ENCODE measurements around the gene JMJD7. TPM values are rescaled to one million over a fixed set of nuclear protein-coding genes. Genes with fewer than 3 reads are reported as not detected.
A peak's percentile ranks its signal among the peaks of the same experiment; 100 is the strongest.

The JMJD7 gene
- total and polyA plus RNA-seq, 4 donors, result 2.8 to 25.0 (median 21.8) TPM

DNA sequence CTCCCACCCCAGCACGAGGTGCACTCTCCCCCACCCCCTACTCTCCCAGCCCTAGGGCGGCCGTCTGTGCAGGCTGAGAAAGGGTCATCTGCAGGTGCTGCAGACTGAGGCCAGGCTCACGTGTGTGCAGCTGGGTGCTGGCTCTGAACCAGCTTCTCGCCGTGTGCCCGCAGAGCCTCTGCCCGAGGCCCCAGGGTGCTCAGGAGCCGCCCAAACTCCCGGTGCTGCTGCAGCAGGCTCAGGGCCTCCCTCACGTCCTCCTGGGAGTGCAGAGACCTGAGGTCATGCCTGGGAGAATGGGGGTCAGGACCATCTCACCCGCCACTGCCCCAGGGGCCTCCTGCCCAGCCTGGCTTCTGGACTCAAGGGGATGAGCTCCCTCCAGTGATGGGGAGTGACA, 48.8 kb downstream of the JMJD7 start:
- H3K9me3 ChIP-seq (ENCODE audit: control insufficient read depth, insufficient read depth, low read length), result no peaks in the 10 kb centered on the region
- peaks cover 10% of the 10 kb centered on the region for H3K4me1 ChIP-seq (ENCODE audit: control insufficient read depth, insufficient read depth, low read length)
- H3K36me3 ChIP-seq (ENCODE audit: control insufficient read depth, insufficient read depth, low read length), result peaks cover 2% of the 10 kb centered on the region
- H3K4me3 ChIP-seq (ENCODE audit: low read depth, low read length), result no peak overlapping the region
- no peak for DNase-seq (ENCODE audit: low read depth in 4 of 6, low spot score in 6 of 6)
- H3K27me3 ChIP-seq (ENCODE audit: control insufficient read depth, insufficient read depth, low read length), result peaks cover 12% of the 10 kb centered on the region
- H3K27ac ChIP-seq (ENCODE audit: low read depth, low read length), result no peak overlapping the region
- WGBS (ENCODE audit: insufficient coverage), result 61% methylated on average over 11 of the region's 12 CpGs

DNA sequence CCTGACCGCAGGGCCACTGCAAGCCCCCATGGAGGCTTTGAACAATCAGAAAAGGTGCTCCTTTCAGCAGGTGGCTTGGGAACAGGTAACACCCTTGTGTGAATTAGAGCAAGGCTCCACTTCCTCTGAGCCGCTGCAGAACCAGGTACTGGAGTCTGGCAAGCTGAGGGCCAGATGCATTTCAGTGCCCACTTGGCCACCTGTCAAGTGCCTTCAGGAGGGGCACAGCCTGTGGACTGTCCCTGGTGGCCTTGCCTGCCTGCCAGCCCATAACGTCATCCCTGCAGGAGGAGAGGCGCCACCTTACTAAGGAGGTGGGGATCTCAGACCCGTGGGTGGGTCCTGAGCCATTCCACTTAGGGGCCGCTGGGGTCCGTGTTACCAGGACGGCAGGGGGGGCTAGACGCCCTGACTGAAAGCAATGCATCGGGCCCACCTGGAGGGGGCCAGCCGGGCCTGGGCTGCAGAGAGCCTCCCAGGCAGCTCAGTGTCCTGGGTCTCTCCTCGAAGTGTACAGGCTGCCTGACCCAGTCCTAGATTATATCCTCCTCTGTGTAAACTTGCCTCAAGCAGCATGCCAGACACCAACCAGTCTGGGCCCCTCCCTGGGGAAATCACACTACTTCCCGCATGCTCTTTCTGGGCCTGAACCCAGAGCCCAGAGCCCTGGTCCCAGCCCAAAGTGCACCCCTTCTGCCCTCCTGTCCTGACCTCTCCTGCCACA, 49.9 kb downstream of the JMJD7 start:
- peaks cover 21% of the 10 kb centered on the region for H3K4me1 ChIP-seq (ENCODE audit: control insufficient read depth, insufficient read depth, low read length)
- no peak overlapping the region for H3K4me3 ChIP-seq (ENCODE audit: low read depth, low read length)
- H3K27me3 ChIP-seq (ENCODE audit: control insufficient read depth, insufficient read depth, low read length), result peaks cover 20% of the 10 kb centered on the region
- no peaks in the 10 kb centered on the region for H3K9me3 ChIP-seq (ENCODE audit: control insufficient read depth, insufficient read depth, low read length)
- WGBS (ENCODE audit: insufficient coverage), result 66% methylated on average over 13 of the region's 13 CpGs
- DNase-seq (ENCODE audit: low read depth in 4 of 6, low spot score in 6 of 6), result no peak
- H3K36me3 ChIP-seq (ENCODE audit: control insufficient read depth, insufficient read depth, low read length), result peaks cover 2% of the 10 kb centered on the region
- H3K27ac ChIP-seq (ENCODE audit: low read depth, low read length), result no peak overlapping the region

DNA sequence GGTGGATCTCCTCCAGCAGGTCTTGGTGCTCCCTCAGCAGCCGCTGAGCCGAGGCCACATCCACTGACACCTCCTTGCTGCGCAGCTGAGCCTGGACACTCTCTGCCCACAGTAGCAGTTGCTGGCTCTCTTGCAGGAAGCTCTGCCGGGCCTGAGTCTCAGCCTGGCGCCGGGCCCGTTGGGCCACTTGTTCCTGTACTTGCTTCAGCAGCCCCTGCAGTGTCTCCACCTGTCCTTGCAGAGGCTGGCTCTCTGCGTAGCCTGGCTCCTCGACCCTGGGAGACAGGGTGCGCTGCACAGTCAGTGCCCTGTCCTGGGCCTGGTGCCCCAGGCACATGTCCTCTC, 50.4 kb downstream of the JMJD7 start:
- no peak for DNase-seq (ENCODE audit: low read depth in 4 of 6, low spot score in 6 of 6)
- H3K4me1 ChIP-seq (ENCODE audit: control insufficient read depth, insufficient read depth, low read length), result peaks cover 26% of the 10 kb centered on the region
- no peaks in the 10 kb centered on the region for H3K9me3 ChIP-seq (ENCODE audit: control insufficient read depth, insufficient read depth, low read length)
- peaks cover 2% of the 10 kb centered on the region for H3K36me3 ChIP-seq (ENCODE audit: control insufficient read depth, insufficient read depth, low read length)
- H3K4me3 ChIP-seq (ENCODE audit: low read depth, low read length), result no peak overlapping the region
- H3K27ac ChIP-seq (ENCODE audit: low read depth, low read length), result no peak overlapping the region
- peaks cover 20% of the 10 kb centered on the region for H3K27me3 ChIP-seq (ENCODE audit: control insufficient read depth, insufficient read depth, low read length)
- WGBS (ENCODE audit: insufficient coverage), result 82% methylated on average over 10 of the region's 10 CpGs

- Histone ChIP-seq H3K9me3 (ENCODE audit: control insufficient read depth, insufficient read depth, low read length) (no peaks in the 10 kb centered on the region), H3K4me3 (ENCODE audit: low read depth, low read length) (no peak overlapping the region), H3K27ac (ENCODE audit: low read depth, low read length) (no peak overlapping the region), H3K36me3 (ENCODE audit: control insufficient read depth, insufficient read depth, low read length) (peaks cover 2% of the 10 kb centered on the region), H3K27me3 (ENCODE audit: control insufficient read depth, insufficient read depth, low read length) (peaks cover 20% of the 10 kb centered on the region), H3K4me1 (ENCODE audit: control insufficient read depth, insufficient read depth, low read length) (peaks cover 26% of the 10 kb centered on the region)
- WGBS (ENCODE audit: insufficient coverage), result 83% methylated on average over 10 of the region's 10 CpGs
- no peak for DNase-seq (ENCODE audit: low read depth in 4 of 6, low spot score in 6 of 6)
These were observed 51.5 kb downstream of the JMJD7 start for GRCh38 chr15:41879321-41879845.

GRCh38 chr15:41880156-41880877, 52.4 kb downstream of the JMJD7 start:
- Histone ChIP-seq H3K27me3 (ENCODE audit: control insufficient read depth, insufficient read depth, low read length) (peaks cover 20% of the 10 kb centered on the region), H3K4me1 (ENCODE audit: control insufficient read depth, insufficient read depth, low read length) (peaks cover 26% of the 10 kb centered on the region), H3K4me3 (ENCODE audit: low read depth, low read length) (no peak overlapping the region), H3K36me3 (ENCODE audit: control insufficient read depth, insufficient read depth, low read length) (peaks cover 2% of the 10 kb centered on the region), H3K9me3 (ENCODE audit: control insufficient read depth, insufficient read depth, low read length) (no peaks in the 10 kb centered on the region), H3K27ac (ENCODE audit: low read depth, low read length) (no peak overlapping the region)
- WGBS (ENCODE audit: insufficient coverage), result 90% methylated on average over 7 of the region's 10 CpGs
- DNase-seq (ENCODE audit: low read depth in 4 of 6, low spot score in 6 of 6), result no peak

DNA sequence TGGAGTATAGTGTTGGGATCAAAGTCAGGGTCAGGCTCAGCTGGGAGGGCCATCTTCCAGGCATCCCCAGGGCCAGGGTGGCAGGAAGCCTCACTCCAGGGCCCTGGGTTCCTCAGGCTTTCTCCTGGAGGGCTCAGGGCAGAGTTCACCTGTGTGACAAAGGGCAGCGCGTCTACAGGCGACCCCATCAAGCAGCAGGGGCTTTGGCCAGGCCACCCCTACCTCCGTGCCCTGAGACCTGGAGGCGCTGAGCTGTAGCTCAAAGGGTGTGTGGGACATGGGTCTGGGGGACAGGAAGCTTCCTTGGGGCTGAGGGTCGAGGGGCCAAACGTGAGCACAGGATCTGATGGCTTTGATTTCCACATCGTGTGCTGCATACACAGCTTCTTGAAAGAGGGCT, 53.2 kb downstream of the JMJD7 start:
- 83% methylated on average over 8 of the region's 8 CpGs for WGBS (ENCODE audit: insufficient coverage)
- DNase-seq (ENCODE audit: low read depth in 4 of 6, low spot score in 6 of 6), result no peak
- no peaks in the 10 kb centered on the region for H3K9me3 ChIP-seq (ENCODE audit: control insufficient read depth, insufficient read depth, low read length)
- peaks cover 4% of the 10 kb centered on the region for H3K36me3 ChIP-seq (ENCODE audit: control insufficient read depth, insufficient read depth, low read length)
- peaks cover 26% of the 10 kb centered on the region for H3K4me1 ChIP-seq (ENCODE audit: control insufficient read depth, insufficient read depth, low read length)
- no peak overlapping the region for H3K27ac ChIP-seq (ENCODE audit: low read depth, low read length)
- H3K4me3 ChIP-seq (ENCODE audit: low read depth, low read length), result no peak overlapping the region
- peaks cover 20% of the 10 kb centered on the region for H3K27me3 ChIP-seq (ENCODE audit: control insufficient read depth, insufficient read depth, low read length)

DNA sequence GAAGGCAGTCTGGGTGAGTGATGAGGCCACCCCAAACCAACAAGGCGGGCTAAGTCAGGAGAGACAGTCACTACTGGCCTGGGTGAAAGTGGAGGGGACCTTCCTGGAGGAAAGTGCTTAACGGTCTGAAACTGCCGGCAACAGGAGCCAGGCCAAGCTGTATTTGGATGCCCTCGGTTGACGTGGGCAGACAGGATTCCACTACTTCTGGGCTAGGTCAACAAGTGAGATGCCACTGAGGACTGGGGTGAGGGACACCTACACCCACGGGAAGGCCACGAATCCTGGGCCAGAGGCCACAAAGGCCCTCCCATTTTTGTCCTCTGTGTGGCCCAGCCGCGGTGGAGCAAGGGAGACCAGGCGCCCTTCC, 53.6 kb downstream of the JMJD7 start:
- Histone ChIP-seq H3K4me1 (ENCODE audit: control insufficient read depth, insufficient read depth, low read length) (peaks cover 26% of the 10 kb centered on the region), H3K36me3 (ENCODE audit: control insufficient read depth, insufficient read depth, low read length) (peaks cover 4% of the 10 kb centered on the region), H3K27ac (ENCODE audit: low read depth, low read length) (no peak overlapping the region), H3K27me3 (ENCODE audit: control insufficient read depth, insufficient read depth, low read length) (peaks cover 20% of the 10 kb centered on the region), H3K4me3 (ENCODE audit: low read depth, low read length) (no peak overlapping the region), H3K9me3 (ENCODE audit: control insufficient read depth, insufficient read depth, low read length) (no peaks in the 10 kb centered on the region)
- no peak for DNase-seq (ENCODE audit: low read depth in 4 of 6, low spot score in 6 of 6)
- 38% methylated on average over 10 of the region's 10 CpGs for WGBS (ENCODE audit: insufficient coverage)

- Histone ChIP-seq H3K27me3 (ENCODE audit: control insufficient read depth, insufficient read depth, low read length) (peaks cover 20% of the 10 kb centered on the region), H3K9me3 (ENCODE audit: control insufficient read depth, insufficient read depth, low read length) (no peaks in the 10 kb centered on the region), H3K36me3 (ENCODE audit: control insufficient read depth, insufficient read depth, low read length) (peaks cover 4% of the 10 kb centered on the region), H3K4me1 (ENCODE audit: control insufficient read depth, insufficient read depth, low read length) (peaks cover 26% of the 10 kb centered on the region), H3K27ac (ENCODE audit: low read depth, low read length) (no peak overlapping the region), H3K4me3 (ENCODE audit: low read depth, low read length) (no peak overlapping the region)
- WGBS (ENCODE audit: insufficient coverage), result 1% methylated on average over 63 of the region's 81 CpGs
- peak in 2 of 6 donors; percentile 23 to 38 for DNase-seq (ENCODE audit: low read depth in 4 of 6, low spot score in 6 of 6)
These were observed 54.2 kb downstream of the JMJD7 start for GRCh38 chr15:41881920-41882688.

GRCh38 chr15:41882689-41883483, 55.0 kb downstream of the JMJD7 start:
- Histone ChIP-seq H3K36me3 (ENCODE audit: control insufficient read depth, insufficient read depth, low read length) (peaks cover 4% of the 10 kb centered on the region), H3K27ac (ENCODE audit: low read depth, low read length) (no peak overlapping the region), H3K4me1 (ENCODE audit: control insufficient read depth, insufficient read depth, low read length) (peaks cover 24% of the 10 kb centered on the region), H3K9me3 (ENCODE audit: control insufficient read depth, insufficient read depth, low read length) (no peaks in the 10 kb centered on the region), H3K4me3 (ENCODE audit: low read depth, low read length) (no peak overlapping the region), H3K27me3 (ENCODE audit: control insufficient read depth, insufficient read depth, low read length) (peaks cover 20% of the 10 kb centered on the region)
- DNase-seq (ENCODE audit: low read depth in 4 of 6, low spot score in 6 of 6), result no peak
- whole genome bisulfite sequencing (ENCODE audit: insufficient coverage), result 61% methylated on average over 11 of the region's 14 CpGs
